Esophagus squamous epithelium (tissue), 5 donors: Measurements from ENCODE around the gene CDK6. TPM values are rescaled to one million over a fixed set of nuclear protein-coding genes. Genes with fewer than 3 reads are reported as not detected.

ENCODE experiments used
- DNase-seq: peaks from one replicate; lab custom pipeline; 2025; lab: John Stamatoyannopoulos, UW
- H3K27ac ChIP-seq, 4 donors: fragments of 200-600 bp; sonication (generic); one replicate each; pipeline ENCODE4 v1.5.1; 2016 to 2019; ENCODE audit warnings: mild to moderate bottlenecking in 1 of 4
- H3K27me3 ChIP-seq, 4 donors: fragments of 200-600 bp; sonication (generic); 1 replicate in 3 of 4; 2 replicates in 1 of 4; pipeline versions ENCODE4 v1.5.1 to v1.6.0; 2017 to 2021; ENCODE audit warnings: antibody characterized with exemption in 1 of 4
- H3K36me3 ChIP-seq, 3 donors: fragments of 200-600 bp; sonication (generic); one replicate each; pipeline ENCODE4 v1.5.1; 2016 to 2019
- H3K4me1 ChIP-seq, 3 donors: fragments of 200-600 bp; sonication (generic); one replicate each; pipeline ENCODE4 v1.5.1; 2017 to 2019
- H3K4me3 ChIP-seq, 4 donors: fragments of 200-600 bp; sonication (generic); 1 replicate in 3 of 4; 2 replicates in 1 of 4; pipeline ENCODE4 v1.5.1; 2016 to 2019; ENCODE audit warnings: mild to moderate bottlenecking in 2 of 4, moderate library complexity in 1 of 4
- H3K9me3 ChIP-seq, 3 donors: fragments of 200-600 bp; sonication (generic); one replicate each; pipeline ENCODE4 v1.5.1; 2016 to 2019
- CTCF ChIP-seq, 6 experiments: fragments of 450-650 bp in 4 of 6; fragments of 200-600 bp in 2 of 6; sonication (generic) in 2 of 6; IDR thresholded peaks; one replicate each; pipeline ENCODE4 v1.5.1; 2016 to 2019; ENCODE audit warnings: antibody characterized with exemption in 6 of 6, mild to moderate bottlenecking in 4 of 6, moderate library complexity in 4 of 6
- POLR2A ChIP-seq, 4 donors: fragments of 450-650 bp; IDR thresholded peaks; one replicate each; pipeline ENCODE4 v1.6.1; 2017; ENCODE audit warnings: antibody characterized with exemption in 4 of 4, mild to moderate bottlenecking in 4 of 4, moderate library complexity in 3 of 4
- WGBS, 2 donors: methylation state at CpG; one replicate each; pipeline ENCODE4 v1.1.5; 2018; 5-methylcytosine and 5-hydroxymethylcytosine counted together
- intact Hi-C: fragments of 100-400 bp; cut with DNase I; formaldehyde crosslinking; loops from one replicate; pipeline ENCODE4 v1.15.0; 2022
- total RNA-seq, 4 donors: library from RNA; depleted of rRNA; stranded (reverse); fragments of >200 nt; gene quantifications; one replicate each; pipeline ENCODE4 v1.1.0, GENCODE V29; 2016
- donor health status: DM: yes; HTN: yes; CAD: no.

CDK6 gene
- total RNA-seq, 4 donors from 2014 or later: 15.6 to 59.2 (median 32.4) TPM

GRCh38 chr7:92706563-92706962 lies 129.8 kb downstream of the CDK6 start:
- Histone ChIP-seq H3K27me3 (no peaks in the 10 kb centered on the region), H3K27ac (no peak overlapping the region), H3K4me3 (no peak overlapping the region), H3K9me3 (no peaks in the 10 kb centered on the region), H3K4me1 (peaks cover 0 to 7% (median 0%) of the 10 kb centered on the region in 3 donors), H3K36me3 (no peaks in the 10 kb centered on the region)
- WGBS, 2 donors: 91 to 93% methylated on average over 2 of the region's 2 CpGs
- TF ChIP-seq POLR2A (IDR thresholded peaks at IDR 0.05): no peak
- TF ChIP-seq CTCF (IDR thresholded peaks at IDR 0.05): no peak
- intact Hi-C loops: no loop called here
- no peak for DNase-seq

GRCh38 chr7:92705831-92706230 lies 130.5 kb downstream of the CDK6 start:
- TF ChIP-seq CTCF (IDR thresholded peaks at IDR 0.05): no peak
- no peak for TF ChIP-seq POLR2A (IDR thresholded peaks at IDR 0.05)
- no peaks in the 10 kb centered on the region for H3K27me3 ChIP-seq
- no peak overlapping the region for H3K4me3 ChIP-seq
- WGBS, 2 donors: 31 to 39% methylated on average over 1 of the region's 1 CpG
- no peaks in the 10 kb centered on the region for H3K9me3 ChIP-seq
- peaks cover 0 to 7% (median 0%) of the 10 kb centered on the region in 3 donors for H3K4me1 ChIP-seq
- no peak for DNase-seq
- intact Hi-C loops: no loop called here
- H3K36me3 ChIP-seq: no peaks in the 10 kb centered on the region
- no peak overlapping the region for H3K27ac ChIP-seq

GRCh38 chr7:92704858-92705257 lies 131.5 kb downstream of the CDK6 start:
- Histone ChIP-seq H3K27ac (no peak overlapping the region), H3K9me3 (no peaks in the 10 kb centered on the region), H3K36me3 (no peaks in the 10 kb centered on the region), H3K4me1 (peaks cover 0 to 7% (median 0%) of the 10 kb centered on the region in 3 donors), H3K4me3 (no peak overlapping the region), H3K27me3 (no peaks in the 10 kb centered on the region)
- TF ChIP-seq CTCF (IDR thresholded peaks at IDR 0.05) (no peak), POLR2A (IDR thresholded peaks at IDR 0.05) (no peak)
- DNase-seq: no peak
- 78 to 81% methylated on average over 3 of the region's 3 CpGs for WGBS, 2 donors
- intact Hi-C loops: no loop called here

- no peaks in the 10 kb centered on the region for H3K36me3 ChIP-seq
- H3K27me3 ChIP-seq: no peaks in the 10 kb centered on the region
- DNase-seq: no peak
- no peak for TF ChIP-seq CTCF (IDR thresholded peaks at IDR 0.05)
- TF ChIP-seq POLR2A (IDR thresholded peaks at IDR 0.05): no peak
- no peak overlapping the region for H3K27ac ChIP-seq
- H3K4me3 ChIP-seq: no peak overlapping the region
- WGBS, 2 donors: 100% methylated on average over 1 of the region's 1 CpG; no CpG with 5 or more reads in 1 of the 2 donors
- peaks cover 0 to 22% (median 0%) of the 10 kb centered on the region in 3 donors for H3K4me1 ChIP-seq
- H3K9me3 ChIP-seq: no peaks in the 10 kb centered on the region
- intact Hi-C loops: no loop called here
These were observed 133.8 kb downstream of the CDK6 start for GRCh38 chr7:92702535-92702934.

- intact Hi-C loops: no loop called here
- Histone ChIP-seq H3K36me3 (no peaks in the 10 kb centered on the region), H3K4me1 (peaks cover 0 to 40% (median 3%) of the 10 kb centered on the region in 3 donors), H3K27me3 (no peaks in the 10 kb centered on the region), H3K9me3 (no peaks in the 10 kb centered on the region), H3K27ac (no peak overlapping the region), H3K4me3 (no peak overlapping the region)
- 82 to 91% methylated on average over 4 of the region's 4 CpGs for WGBS, 2 donors
- DNase-seq: no peak
- TF ChIP-seq CTCF (IDR thresholded peaks at IDR 0.05) (no peak), POLR2A (IDR thresholded peaks at IDR 0.05) (no peak)
These were observed 136.3 kb downstream of the CDK6 start for GRCh38 chr7:92699966-92700514.
